CD14-positive monocyte (primary cell): Measurements from ENCODE around the gene GREB1. TPM values are rescaled to one million over a fixed set of nuclear protein-coding genes. Genes with fewer than 3 reads are reported as not detected.

Experiments used
- DNase-seq, 3 donors: peaks; one replicate each; pipeline ENCODE4 v3.0.0-alpha.2; 2011 to 2022
- H2AFZ ChIP-seq: 2 replicates; pipeline ENCODE4 v1.6.0; 2012; ENCODE audit warnings: mild to moderate bottlenecking, low read depth, low read length, inconsistent platforms; ENCODE audit not compliant: insufficient read depth, poor library complexity, severe bottlenecking
- H3K27ac ChIP-seq, 2 donors: 1 replicate in 1 of 2; 2 replicates in 1 of 2; pipeline ENCODE4 v1.5.1; 2012 to 2013; ENCODE audit warnings: low read length in 2 of 2, control low read depth in 1 of 2, inconsistent platforms in 1 of 2, low read depth in 1 of 2, mild to moderate bottlenecking in 1 of 2
- H3K27me3 ChIP-seq, 2 donors: one replicate each; pipeline versions ENCODE4 v1.6.0 to v1.6.1; 2011 to 2013; ENCODE audit warnings: low read length in 2 of 2; ENCODE audit not compliant: control insufficient read depth in 2 of 2, insufficient read depth in 2 of 2
- H3K36me3 ChIP-seq, 2 donors: replicated peaks in 1 of 2; 1 replicate in 1 of 2; 2 replicates in 1 of 2; pipeline versions ENCODE4 v1.5.1 to v1.6.1; 2012 to 2013; ENCODE audit warnings: low read length in 2 of 2, control low read depth in 1 of 2, inconsistent platforms in 1 of 2, mild to moderate bottlenecking in 1 of 2; ENCODE audit not compliant: insufficient read depth in 2 of 2, control insufficient read depth in 1 of 2
- H3K4me1 ChIP-seq, 2 donors: 1 replicate in 1 of 2; 2 replicates in 1 of 2; pipeline versions ENCODE4 v1.5.1 to v1.6.1; 2012 to 2013; ENCODE audit warnings: low read length in 2 of 2, control low read depth in 1 of 2, inconsistent platforms in 1 of 2, mild to moderate bottlenecking in 1 of 2, moderate library complexity in 1 of 2; ENCODE audit not compliant: insufficient read depth in 2 of 2, control insufficient read depth in 1 of 2
- H3K4me2 ChIP-seq: replicated peaks from 2 replicates; pipeline ENCODE3; 2012; ENCODE audit warnings: low read length, moderate library complexity, mild to moderate bottlenecking; ENCODE audit not compliant: poor library complexity, severe bottlenecking; ENCODE audit errors: extremely low read depth
- H3K4me3 ChIP-seq, 3 experiments: fragments of 200-600 bp in 1 of 3; sonication (generic) in 1 of 3; replicated peaks in 1 of 3; 1 replicate in 2 of 3; 2 replicates in 1 of 3; pipeline ENCODE4 v1.5.1; 2011 to 2013; ENCODE audit warnings: low read length in 3 of 3, mild to moderate bottlenecking in 3 of 3, control low read depth in 2 of 3, low read depth in 2 of 3, inconsistent platforms in 1 of 3, moderate library complexity in 1 of 3
- H3K79me2 ChIP-seq: 2 replicates; pipeline ENCODE4 v1.6.0; 2012; ENCODE audit warnings: mild to moderate bottlenecking, control low read depth, inconsistent platforms, low read length, moderate library complexity; ENCODE audit not compliant: insufficient read depth
- H3K9ac ChIP-seq: 2 replicates; pipeline ENCODE4 v1.6.0; 2017; ENCODE audit warnings: low read length, mild to moderate bottlenecking; ENCODE audit not compliant: insufficient read depth, poor library complexity, severe bottlenecking
- H3K9me3 ChIP-seq, 2 donors: replicated peaks in 1 of 2; 1 replicate in 1 of 2; 2 replicates in 1 of 2; pipeline versions ENCODE4 v1.5.1 to v1.6.1; 2012 to 2013; ENCODE audit warnings: low read length in 2 of 2, control low read depth in 1 of 2; ENCODE audit not compliant: control insufficient read depth in 1 of 2, insufficient read depth in 1 of 2
- H4K20me1 ChIP-seq: 2 replicates; pipeline ENCODE4 v1.6.0; 2012; ENCODE audit warnings: mild to moderate bottlenecking, low read length, control low read depth, moderate library complexity; ENCODE audit not compliant: insufficient read depth
- H3K27ac Mint-ChIP-seq, 7 donors: one replicate each; pipeline ENCODE4 v1.8.0; 2020; ENCODE audit warnings: mild to moderate bottlenecking in 7 of 7, mixed read lengths in 7 of 7, moderate library complexity in 6 of 7, inconsistent platforms in 2 of 7
- H3K27me3 Mint-ChIP-seq, 3 donors: one replicate each; pipeline ENCODE4 v1.8.0; 2021 to 2022; ENCODE audit warnings: low read depth in 3 of 3, mild to moderate bottlenecking in 3 of 3, mixed read lengths in 3 of 3, moderate library complexity in 3 of 3, inconsistent platforms in 1 of 3
- H3K36me3 Mint-ChIP-seq, 2 donors: one replicate each; pipeline ENCODE4 v1.8.0; 2020; ENCODE audit warnings: mixed read lengths in 2 of 2, inconsistent platforms in 1 of 2, mild to moderate bottlenecking in 1 of 2
- H3K4me1 Mint-ChIP-seq: one replicate; pipeline ENCODE4 v1.8.0; 2020; ENCODE audit warnings: mild to moderate bottlenecking, mixed read lengths
- H3K4me3 Mint-ChIP-seq, 2 donors: one replicate each; pipeline ENCODE4 v1.8.0; 2020; ENCODE audit warnings: mild to moderate bottlenecking in 2 of 2, mixed read lengths in 2 of 2, moderate library complexity in 1 of 2
- H3K9me3 Mint-ChIP-seq, 7 donors: one replicate each; pipeline ENCODE4 v1.8.0; 2020 to 2022; ENCODE audit warnings: mixed read lengths in 7 of 7, mild to moderate bottlenecking in 6 of 7, moderate library complexity in 6 of 7, inconsistent platforms in 2 of 7
- WGBS: methylation state at CpG from one replicate; pipeline ENCODE4 v1.1.5; 2013; ENCODE audit warnings: missing lambda C conversion rate; ENCODE audit not compliant: insufficient coverage; 5-methylcytosine and 5-hydroxymethylcytosine counted together
- intact Hi-C, 2 donors: fragments of 100-400 bp; cut with micrococcal nuclease; formaldehyde crosslinking; loops; one replicate each; pipeline versions ENCODE4 v1.15.0 to v1.15.1; 2023
- polyA plus RNA-seq, 3 donors: library from polyadenylated mRNA; depleted of rRNA in 1 of 3; unstranded in 2 of 3; stranded (reverse) in 1 of 3; fragments of 300-500 nt in 2 of 3; fragments of >200 nt in 1 of 3; fragmentation: Illumina TruSeq in 2 of 3; gene quantifications; 1 replicate in 2 of 3; 2 replicates in 1 of 3; pipeline ENCODE4 v1.2.3, GENCODE V29; 2012 to 2021
- TF ChIP-seq, protein P1 (sequence below): fragments of 200-600 bp; IDR thresholded peaks from one replicate; pipeline ENCODE4 v1.8.0; 2022; ENCODE audit warnings: antibody characterized with exemption, mild to moderate bottlenecking

GREB1 gene
- polyA plus RNA-seq, 3 donors: not detected

DNA sequence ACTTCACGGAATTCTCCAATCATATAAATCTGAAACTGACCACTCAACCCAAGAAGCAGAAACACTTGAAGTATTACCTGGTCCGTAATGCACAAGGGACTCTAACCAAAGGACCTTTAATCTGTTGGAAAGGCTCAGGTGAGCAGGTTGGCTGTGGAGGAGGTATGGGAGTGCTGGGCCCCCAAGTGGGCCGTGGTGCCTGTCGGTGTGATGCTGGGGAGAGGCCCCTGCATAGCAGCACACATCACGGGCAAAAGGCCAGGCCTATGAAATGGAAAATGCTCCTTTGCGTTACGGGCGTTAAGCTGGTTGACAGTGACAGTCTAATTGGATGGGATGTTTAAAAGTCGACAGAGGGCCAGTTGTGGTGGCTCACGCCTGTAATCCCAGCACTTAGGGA lies 42.6 kb downstream of the GREB1 start:
- Histone ChIP-seq H3K9ac (no peak overlapping the region), H3K4me1 (no peaks in the 10 kb centered on the region), H2AFZ (no peak overlapping the region), H3K4me2 (no peak overlapping the region), H4K20me1 (no peaks in the 10 kb centered on the region), H3K36me3 (no peaks in the 10 kb centered on the region), H3K27me3 (no peaks in the 10 kb centered on the region), H3K9me3 (no peaks in the 10 kb centered on the region), H3K4me3 (no peak overlapping the region), H3K27ac (no peak overlapping the region), H3K79me2 (no peaks in the 10 kb centered on the region)
- DNase-seq: no peak
- Mint-ChIP-seq H3K4me1 (peaks cover 4% of the 10 kb centered on the region), H3K27ac (no peak overlapping the region), H3K9me3 (no peaks in the 10 kb centered on the region), H3K27me3 (peaks cover 0 to 7% (median 3%) of the 10 kb centered on the region in 3 donors), H3K36me3 (no peaks in the 10 kb centered on the region), H3K4me3 (no peak overlapping the region)
- TF ChIP-seq, protein P1, sequence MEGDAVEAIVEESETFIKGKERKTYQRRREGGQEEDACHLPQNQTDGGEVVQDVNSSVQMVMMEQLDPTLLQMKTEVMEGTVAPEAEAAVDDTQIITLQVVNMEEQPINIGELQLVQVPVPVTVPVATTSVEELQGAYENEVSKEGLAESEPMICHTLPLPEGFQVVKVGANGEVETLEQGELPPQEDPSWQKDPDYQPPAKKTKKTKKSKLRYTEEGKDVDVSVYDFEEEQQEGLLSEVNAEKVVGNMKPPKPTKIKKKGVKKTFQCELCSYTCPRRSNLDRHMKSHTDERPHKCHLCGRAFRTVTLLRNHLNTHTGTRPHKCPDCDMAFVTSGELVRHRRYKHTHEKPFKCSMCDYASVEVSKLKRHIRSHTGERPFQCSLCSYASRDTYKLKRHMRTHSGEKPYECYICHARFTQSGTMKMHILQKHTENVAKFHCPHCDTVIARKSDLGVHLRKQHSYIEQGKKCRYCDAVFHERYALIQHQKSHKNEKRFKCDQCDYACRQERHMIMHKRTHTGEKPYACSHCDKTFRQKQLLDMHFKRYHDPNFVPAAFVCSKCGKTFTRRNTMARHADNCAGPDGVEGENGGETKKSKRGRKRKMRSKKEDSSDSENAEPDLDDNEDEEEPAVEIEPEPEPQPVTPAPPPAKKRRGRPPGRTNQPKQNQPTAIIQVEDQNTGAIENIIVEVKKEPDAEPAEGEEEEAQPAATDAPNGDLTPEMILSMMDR: no peak
- intact Hi-C loops: no loop called here
- 95% methylated on average over 4 of the region's 10 CpGs for WGBS

DNA sequence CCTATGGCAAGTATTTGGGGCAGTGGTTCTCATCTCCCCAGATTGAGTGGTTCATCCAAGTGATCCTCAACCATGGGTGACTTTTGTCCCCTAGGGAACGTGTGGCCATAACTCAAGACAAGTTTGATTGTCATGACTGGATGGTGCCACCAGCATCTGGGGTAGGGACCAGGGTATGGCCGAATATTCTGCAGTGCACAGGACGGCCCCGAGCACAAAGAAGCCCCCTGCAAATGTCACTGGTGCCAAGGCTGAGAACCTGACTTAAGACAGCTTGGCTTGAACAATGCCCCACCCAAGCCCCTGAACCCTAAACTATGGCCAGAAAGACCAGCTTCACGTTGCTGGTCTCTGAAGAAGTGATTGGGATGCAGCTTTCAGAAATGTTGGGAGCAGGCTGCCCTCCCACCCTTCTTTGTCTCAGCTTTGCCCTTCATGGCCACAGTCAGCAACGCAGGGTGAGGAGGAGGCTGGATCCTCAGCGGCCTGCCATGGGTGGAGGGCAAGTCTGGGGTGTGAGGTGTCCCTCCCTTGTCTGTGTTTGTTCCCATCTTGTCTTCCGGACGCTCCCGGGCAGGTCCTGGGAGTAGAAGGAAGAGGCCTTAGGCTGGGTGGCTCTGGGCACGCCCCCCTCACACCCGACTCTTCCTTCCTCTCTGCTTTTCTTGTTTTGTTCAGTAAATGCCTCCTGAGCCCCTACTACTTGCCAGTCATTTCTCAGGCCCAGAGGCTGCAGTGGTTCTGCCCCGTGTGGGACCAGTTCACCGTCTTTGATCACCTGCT lies 43.4 kb downstream of the GREB1 start:
- no peaks in the 10 kb centered on the region for H3K9me3 Mint-ChIP-seq
- H3K4me2 ChIP-seq: no peak overlapping the region
- no peaks in the 10 kb centered on the region for H3K4me1 ChIP-seq
- DNase-seq: no peak
- no peaks in the 10 kb centered on the region for H3K36me3 Mint-ChIP-seq
- H3K27ac Mint-ChIP-seq: no peak overlapping the region
- no peaks in the 10 kb centered on the region for H3K9me3 ChIP-seq
- no peak overlapping the region for H3K27ac ChIP-seq
- H3K4me3 Mint-ChIP-seq: no peak overlapping the region
- no peak overlapping the region for H3K4me3 ChIP-seq
- peaks cover 4% of the 10 kb centered on the region for H3K4me1 Mint-ChIP-seq
- TF ChIP-seq, protein P1: no peak
- no peaks in the 10 kb centered on the region for H3K27me3 ChIP-seq
- H3K79me2 ChIP-seq: no peaks in the 10 kb centered on the region
- H3K9ac ChIP-seq: no peak overlapping the region
- intact Hi-C loops: no loop called here
- no peak overlapping the region for H2AFZ ChIP-seq
- no peaks in the 10 kb centered on the region for H4K20me1 ChIP-seq
- no peaks in the 10 kb centered on the region for H3K36me3 ChIP-seq
- 96% methylated on average over 6 of the region's 14 CpGs for WGBS
- peaks cover 0 to 1% (median under 1%) of the 10 kb centered on the region in 3 donors for H3K27me3 Mint-ChIP-seq
